ENCODE results near the gene ADD2.

The ADD2 gene

GRCh38 chr2:70709275-70710037, 58.5 kb downstream of the ADD2 start:
- ATAC-seq (replicated peaks; ENCODE audit: extremely low read depth, poor library complexity, severe bottlenecking) (no peak), DNase-seq (ENCODE audit: low spot score in 2 of 2) (no peak)
- Mint-ChIP-seq H3K4me3 (no peak overlapping the region), H3K27ac (ENCODE audit: low read depth) (no peak overlapping the region), H3K4me1 (no peaks in the 10 kb centered on the region), H3K27me3 (peaks cover 13% of the 10 kb centered on the region), H3K9me3 (no peaks in the 10 kb centered on the region), H3K36me3 (ENCODE audit: insufficient read depth) (no peaks in the 10 kb centered on the region)

DNA sequence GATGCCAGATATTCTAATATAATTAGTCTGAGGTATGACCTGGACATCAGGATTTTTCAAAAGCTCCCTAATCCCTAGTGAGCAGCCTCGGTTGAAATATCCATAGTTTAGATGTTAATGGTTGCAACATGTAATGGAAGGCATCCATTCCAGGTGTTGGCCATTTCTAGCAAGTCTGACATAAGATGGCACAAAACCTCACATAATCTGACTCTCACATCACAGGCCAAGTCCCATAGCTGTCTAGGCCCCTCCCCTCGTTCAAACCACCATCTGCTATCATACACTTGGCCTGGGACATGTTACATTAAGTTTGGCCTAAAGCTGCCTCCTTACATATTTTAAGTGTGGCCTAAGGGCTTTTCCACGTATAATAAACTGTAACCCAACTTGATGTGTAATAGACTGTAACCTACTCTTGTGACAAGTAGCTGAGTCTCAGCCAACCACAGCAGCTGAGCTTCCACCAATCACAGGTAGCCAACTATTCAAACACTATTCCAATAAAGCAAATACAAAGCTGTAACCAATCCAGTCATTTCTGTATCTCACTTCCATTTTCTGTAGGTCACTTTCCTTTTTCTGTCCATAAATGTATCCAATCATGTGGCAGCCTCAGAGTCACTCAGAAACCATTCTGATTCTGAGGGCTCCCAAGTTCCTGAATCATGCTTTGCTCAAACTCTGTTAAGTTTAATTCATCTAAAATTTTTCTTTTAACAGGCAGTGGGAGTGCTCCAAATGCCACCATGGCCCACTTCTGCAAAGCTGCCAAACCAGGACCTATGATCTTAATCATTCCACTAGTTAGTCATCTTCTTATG, 59.4 kb downstream of the ADD2 start:
- DNase-seq (ENCODE audit: low spot score in 2 of 2), result no peak
- Mint-ChIP-seq H3K36me3 (ENCODE audit: insufficient read depth) (no peaks in the 10 kb centered on the region), H3K4me3 (no peak overlapping the region), H3K27ac (ENCODE audit: low read depth) (no peak overlapping the region), H3K4me1 (no peaks in the 10 kb centered on the region), H3K9me3 (no peaks in the 10 kb centered on the region), H3K27me3 (peaks cover 11% of the 10 kb centered on the region)
- no peak for ATAC-seq (replicated peaks; ENCODE audit: extremely low read depth, poor library complexity, severe bottlenecking)

- no peak overlapping the region for H3K4me3 Mint-ChIP-seq
- ATAC-seq (replicated peaks; ENCODE audit: extremely low read depth, poor library complexity, severe bottlenecking) (no peak), DNase-seq (ENCODE audit: low spot score in 2 of 2) (no peak)
- no peaks in the 10 kb centered on the region for H3K4me1 Mint-ChIP-seq
- H3K36me3 Mint-ChIP-seq (ENCODE audit: insufficient read depth), result no peaks in the 10 kb centered on the region
- peaks cover 11% of the 10 kb centered on the region for H3K27me3 Mint-ChIP-seq
- no peaks in the 10 kb centered on the region for H3K9me3 Mint-ChIP-seq
- no peak overlapping the region for H3K27ac Mint-ChIP-seq (ENCODE audit: low read depth)
Measured at GRCh38 chr2:70707706-70708105, 60.3 kb downstream of the ADD2 start.

GRCh38 chr2:70706026-70706795, 61.8 kb downstream of the ADD2 start:
- H3K27ac Mint-ChIP-seq (ENCODE audit: low read depth), result no peak overlapping the region
- no peak for DNase-seq (ENCODE audit: low spot score in 2 of 2)
- H3K4me1 Mint-ChIP-seq, result no peaks in the 10 kb centered on the region
- peaks cover 11% of the 10 kb centered on the region for H3K27me3 Mint-ChIP-seq
- no peak for ATAC-seq (replicated peaks; ENCODE audit: extremely low read depth, poor library complexity, severe bottlenecking)
- H3K36me3 Mint-ChIP-seq (ENCODE audit: insufficient read depth), result peaks cover 2% of the 10 kb centered on the region
- H3K9me3 Mint-ChIP-seq, result no peaks in the 10 kb centered on the region
- no peak overlapping the region for H3K4me3 Mint-ChIP-seq

GRCh38 chr2:70705160-70705850, 62.7 kb downstream of the ADD2 start:
- DNase-seq (ENCODE audit: low spot score in 2 of 2) (no peak), ATAC-seq (replicated peaks; ENCODE audit: extremely low read depth, poor library complexity, severe bottlenecking) (no peak)
- peaks cover 11% of the 10 kb centered on the region for H3K27me3 Mint-ChIP-seq
- H3K36me3 Mint-ChIP-seq (ENCODE audit: insufficient read depth), result peaks cover 2% of the 10 kb centered on the region
- H3K4me1 Mint-ChIP-seq, result no peaks in the 10 kb centered on the region
- no peaks in the 10 kb centered on the region for H3K9me3 Mint-ChIP-seq
- H3K27ac Mint-ChIP-seq (ENCODE audit: low read depth), result no peak overlapping the region
- no peak overlapping the region for H3K4me3 Mint-ChIP-seq

GRCh38 chr2:70703900-70704549, 64.0 kb downstream of the ADD2 start:
- H3K36me3 Mint-ChIP-seq (ENCODE audit: insufficient read depth), result peaks cover 2% of the 10 kb centered on the region
- DNase-seq (ENCODE audit: low spot score in 2 of 2) (no peak), ATAC-seq (replicated peaks; ENCODE audit: extremely low read depth, poor library complexity, severe bottlenecking) (no peak)
- no peaks in the 10 kb centered on the region for H3K9me3 Mint-ChIP-seq
- no peaks in the 10 kb centered on the region for H3K4me1 Mint-ChIP-seq
- no peak overlapping the region for H3K27ac Mint-ChIP-seq (ENCODE audit: low read depth)
- peaks cover 14% of the 10 kb centered on the region for H3K27me3 Mint-ChIP-seq
- no peak overlapping the region for H3K4me3 Mint-ChIP-seq

- H3K27me3 Mint-ChIP-seq, result peaks cover 25% of the 10 kb centered on the region
- ATAC-seq (replicated peaks; ENCODE audit: extremely low read depth, poor library complexity, severe bottlenecking) (no peak), DNase-seq (ENCODE audit: low spot score in 2 of 2) (no peak)
- H3K36me3 Mint-ChIP-seq (ENCODE audit: insufficient read depth), result peaks cover 2% of the 10 kb centered on the region
- no peak overlapping the region for H3K27ac Mint-ChIP-seq (ENCODE audit: low read depth)
- H3K4me1 Mint-ChIP-seq, result no peaks in the 10 kb centered on the region
- no peak overlapping the region for H3K4me3 Mint-ChIP-seq
- no peaks in the 10 kb centered on the region for H3K9me3 Mint-ChIP-seq
Measured at GRCh38 chr2:70702711-70703395, 65.1 kb downstream of the ADD2 start.

GRCh38 chr2:70698847-70699246, 69.2 kb downstream of the ADD2 start:
- DNase-seq (ENCODE audit: low spot score in 2 of 2) (no peak), ATAC-seq (replicated peaks; ENCODE audit: extremely low read depth, poor library complexity, severe bottlenecking) (no peak)
- Mint-ChIP-seq H3K36me3 (ENCODE audit: insufficient read depth) (peaks cover 4% of the 10 kb centered on the region), H3K4me1 (no peaks in the 10 kb centered on the region), H3K4me3 (no peak overlapping the region), H3K27ac (ENCODE audit: low read depth) (no peak overlapping the region), H3K27me3 (peaks cover 54% of the 10 kb centered on the region), H3K9me3 (no peaks in the 10 kb centered on the region)

GRCh38 chr2:70697603-70698383, 70.2 kb downstream of the ADD2 start:
- Mint-ChIP-seq H3K36me3 (ENCODE audit: insufficient read depth) (peaks cover 4% of the 10 kb centered on the region), H3K4me1 (no peaks in the 10 kb centered on the region), H3K27me3 (peaks cover 65% of the 10 kb centered on the region), H3K4me3 (no peak overlapping the region), H3K27ac (ENCODE audit: low read depth) (no peak overlapping the region), H3K9me3 (no peaks in the 10 kb centered on the region)
- ATAC-seq (replicated peaks; ENCODE audit: extremely low read depth, poor library complexity, severe bottlenecking), result no peak
- no peak for DNase-seq (ENCODE audit: low spot score in 2 of 2)

GRCh38 chr2:70696142-70696541, 71.9 kb downstream of the ADD2 start:
- H3K9me3 Mint-ChIP-seq, result no peaks in the 10 kb centered on the region
- H3K4me3 Mint-ChIP-seq, result no peak overlapping the region
- no peaks in the 10 kb centered on the region for H3K4me1 Mint-ChIP-seq
- H3K27me3 Mint-ChIP-seq, result peaks cover 68% of the 10 kb centered on the region
- DNase-seq (ENCODE audit: low spot score in 2 of 2) (no peak), ATAC-seq (replicated peaks; ENCODE audit: extremely low read depth, poor library complexity, severe bottlenecking) (no peak)
- peaks cover 2% of the 10 kb centered on the region for H3K36me3 Mint-ChIP-seq (ENCODE audit: insufficient read depth)
- H3K27ac Mint-ChIP-seq (ENCODE audit: low read depth), result no peak overlapping the region

- H3K27ac Mint-ChIP-seq (ENCODE audit: low read depth), result no peak overlapping the region
- DNase-seq (ENCODE audit: low spot score in 2 of 2) (no peak), ATAC-seq (replicated peaks; ENCODE audit: extremely low read depth, poor library complexity, severe bottlenecking) (no peak)
- no peaks in the 10 kb centered on the region for H3K9me3 Mint-ChIP-seq
- peaks cover 2% of the 10 kb centered on the region for H3K36me3 Mint-ChIP-seq (ENCODE audit: insufficient read depth)
- H3K4me1 Mint-ChIP-seq, result no peaks in the 10 kb centered on the region
- peaks cover 55% of the 10 kb centered on the region for H3K27me3 Mint-ChIP-seq
- H3K4me3 Mint-ChIP-seq, result no peak overlapping the region
Measured at GRCh38 chr2:70692256-70692655, 75.7 kb downstream of the ADD2 start.

All from central memory CD8-positive, alpha-beta T cell (primary cell).